Adrenal gland (tissue), 5 donors: ENCODE measurements around the gene TMEM267.

ENCODE experiments used
- CTCF ChIP-seq, 6 experiments: fragments of 450-650 bp in 4 of 6; fragments of 200-600 bp in 2 of 6; sonication (generic) in 1 of 6; IDR thresholded peaks; 1 replicate in 5 of 6; 2 replicates in 1 of 6; pipeline versions ENCODE4 v1.5.1 to v1.8.0; 2016 to 2021; ENCODE audit warnings: antibody characterized with exemption in 6 of 6, mild to moderate bottlenecking in 2 of 6, moderate library complexity in 1 of 6
- POLR2A ChIP-seq, 2 donors: fragments of 450-650 bp; IDR thresholded peaks; one replicate each; pipeline ENCODE4 v1.6.1; 2017; ENCODE audit warnings: antibody characterized with exemption in 2 of 2, mild to moderate bottlenecking in 2 of 2, moderate library complexity in 1 of 2
- donor health status: DM: no; HTN: no; CAD: no.

- TF ChIP-seq CTCF (IDR thresholded peaks at IDR 0.05) (no peak), POLR2A (IDR thresholded peaks at IDR 0.05) (no peak)
Measured at GRCh38 chr5:43418561-43418960, 65.1 kb downstream of the TMEM267 start.
